GM20431 (cell line): Measurements from ENCODE around the gene CDK8.
"Not testable (repeated sequence)": the region's sequence is repeated elsewhere in the genome, so short reads cannot be mapped to it uniquely, and the experiment has no call there.

Experiments
- in situ Hi-C: fragments of 300-500 bp; cut with MseI, MboI; formaldehyde crosslinking; loops from one replicate; pipeline ENCODE4 v1.15.0; 2020; ENCODE audit warnings: low sequenced_read_pairs; ENCODE audit not compliant: unreplicated experiment

The CDK8 gene

GRCh38 chr13:26310003-26310402, 56.1 kb downstream of the CDK8 start:
- in situ Hi-C loops: no loop called here

DNA sequence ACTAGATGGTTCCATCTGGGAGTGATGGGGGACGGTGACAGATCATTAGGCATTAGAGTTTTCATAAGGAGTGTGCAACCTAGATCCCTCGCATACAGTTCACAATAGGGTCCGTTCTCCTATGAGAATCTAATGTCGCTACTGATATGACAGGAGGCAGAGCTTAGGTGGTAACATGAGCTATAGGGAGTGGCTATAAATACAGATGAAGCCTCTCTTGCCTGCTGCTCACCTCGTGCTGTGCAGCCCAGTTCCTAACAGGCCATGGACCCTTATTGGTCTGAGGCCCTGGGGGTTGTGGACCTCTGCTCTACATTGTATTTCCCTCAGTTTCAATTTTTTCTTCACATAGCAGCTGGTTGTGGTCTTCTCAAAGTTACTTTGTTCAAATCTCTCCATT, 56.5 kb downstream of the CDK8 start:
- in situ Hi-C loops: no loop called here

DNA sequence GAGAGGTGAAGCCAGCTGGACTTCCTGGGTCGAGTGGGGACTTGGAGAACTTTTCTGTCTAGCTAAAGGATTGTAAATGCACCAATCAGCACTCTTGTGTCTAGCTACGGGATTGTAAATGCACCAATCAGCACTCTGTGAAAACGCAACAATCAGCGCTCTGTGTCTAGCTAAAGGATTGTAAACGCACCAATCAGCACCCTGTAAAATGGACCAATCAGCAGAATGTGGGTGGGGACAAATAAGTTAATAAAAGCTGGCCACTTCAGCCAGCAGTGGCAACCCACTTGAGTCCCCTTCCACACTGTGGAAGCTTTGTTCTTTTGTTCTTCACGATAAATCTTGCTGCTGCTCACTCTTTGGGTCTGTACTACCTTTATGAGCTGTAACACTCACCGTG, 58.1 kb downstream of the CDK8 start:
- in situ Hi-C loops: not testable (repeated sequence)

- in situ Hi-C loops: not testable (repeated sequence)
Observed at GRCh38 chr13:26316095-26316494, 62.2 kb downstream of the CDK8 start.

- in situ Hi-C loops: no loop called here
Observed at GRCh38 chr13:26320766-26321165, 66.8 kb downstream of the CDK8 start.

GRCh38 chr13:26323127-26323526, 69.2 kb downstream of the CDK8 start:
- in situ Hi-C loops: no loop called here

- in situ Hi-C loops: no loop called here
Observed at GRCh38 chr13:26323764-26324163, 69.8 kb downstream of the CDK8 start.

GRCh38 chr13:26324294-26324693, 70.4 kb downstream of the CDK8 start:
- in situ Hi-C loops: no loop called here

DNA sequence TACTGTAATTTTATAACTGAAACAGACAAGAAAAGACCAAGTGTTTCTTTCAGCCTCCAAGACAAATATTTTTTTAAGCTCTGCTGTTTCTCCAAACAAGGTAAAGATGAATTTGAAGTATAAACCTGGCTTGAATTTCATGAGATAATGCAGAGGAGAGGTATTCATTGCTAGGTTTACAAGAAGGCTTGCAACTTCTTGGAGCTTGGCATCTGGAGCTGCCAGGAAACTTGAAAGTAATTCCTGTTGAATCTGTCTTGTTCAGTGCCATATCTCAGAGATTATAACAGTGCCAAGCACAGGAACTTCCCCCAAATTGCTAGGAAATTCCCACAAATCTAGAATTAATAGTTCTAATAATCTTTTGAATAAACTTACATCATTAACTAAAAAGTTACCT, 70.9 kb downstream of the CDK8 start:
- in situ Hi-C loops: no loop called here

DNA sequence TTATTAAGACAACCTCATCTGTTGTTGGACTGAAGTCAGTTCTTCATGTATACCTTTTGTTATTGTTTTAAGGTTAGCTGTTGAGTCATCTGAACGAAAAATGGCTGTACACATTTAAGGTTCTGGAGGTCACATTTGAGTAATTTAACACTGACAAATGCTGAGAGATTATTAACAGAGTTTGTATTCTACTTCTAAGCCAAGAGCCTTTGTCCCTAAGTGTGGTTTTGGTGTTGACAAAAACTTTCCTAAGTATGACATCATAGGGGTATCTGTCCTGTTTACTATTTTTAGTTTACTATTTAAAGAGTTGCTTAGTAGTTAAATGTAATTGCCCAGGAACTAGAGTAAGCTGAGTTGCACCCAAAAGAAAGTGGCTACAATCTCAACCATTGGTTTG, 71.9 kb downstream of the CDK8 start:
- in situ Hi-C loops: no loop called here

GRCh38 chr13:26326562-26326961, 72.6 kb downstream of the CDK8 start:
- in situ Hi-C loops: no loop called here

- in situ Hi-C loops: no loop called here
Observed at GRCh38 chr13:26327940-26328725, 74.2 kb downstream of the CDK8 start.

GRCh38 chr13:26335158-26335557, 81.2 kb downstream of the CDK8 start:
- in situ Hi-C loops: no loop called here

DNA sequence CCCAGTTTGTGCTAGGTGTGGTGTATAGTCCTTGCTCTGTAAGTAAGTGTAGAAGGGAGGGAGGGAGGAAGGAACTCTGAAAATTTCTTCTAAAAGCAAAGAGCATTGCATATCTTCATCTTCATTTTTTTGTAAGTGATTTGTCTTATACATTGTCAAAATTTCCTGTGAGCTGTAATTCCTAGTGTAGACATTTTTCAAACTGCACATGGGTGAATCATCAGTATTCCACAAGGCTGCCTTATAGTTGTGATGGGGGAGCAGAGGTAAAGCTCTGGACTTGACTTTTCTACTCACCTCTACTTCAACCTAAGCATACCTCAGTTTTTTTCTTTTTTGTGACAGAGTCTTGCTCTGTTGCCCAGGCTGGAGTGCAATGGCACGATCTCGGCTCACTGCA, 86.9 kb downstream of the CDK8 start:
- in situ Hi-C loops: no loop called here

DNA sequence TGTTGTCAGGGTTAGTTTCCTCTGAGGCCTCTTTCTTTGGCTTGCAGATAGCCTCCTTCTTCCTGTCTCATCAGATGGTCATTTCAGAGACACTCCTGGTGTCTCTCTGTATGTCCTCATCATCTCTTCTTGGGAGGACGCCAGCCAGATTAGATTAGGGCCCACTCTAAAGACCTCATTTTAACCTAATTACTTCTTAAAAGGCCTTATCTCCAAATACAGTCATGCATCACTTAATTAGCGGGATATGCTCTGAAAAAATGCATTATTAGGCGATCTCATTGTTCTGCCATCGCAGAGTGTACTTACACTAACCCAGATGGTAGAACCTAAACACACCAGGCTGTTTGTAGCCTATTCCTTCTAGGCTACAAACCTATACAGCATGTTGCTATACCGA, 89.0 kb downstream of the CDK8 start:
- in situ Hi-C loops: no loop called here

DNA sequence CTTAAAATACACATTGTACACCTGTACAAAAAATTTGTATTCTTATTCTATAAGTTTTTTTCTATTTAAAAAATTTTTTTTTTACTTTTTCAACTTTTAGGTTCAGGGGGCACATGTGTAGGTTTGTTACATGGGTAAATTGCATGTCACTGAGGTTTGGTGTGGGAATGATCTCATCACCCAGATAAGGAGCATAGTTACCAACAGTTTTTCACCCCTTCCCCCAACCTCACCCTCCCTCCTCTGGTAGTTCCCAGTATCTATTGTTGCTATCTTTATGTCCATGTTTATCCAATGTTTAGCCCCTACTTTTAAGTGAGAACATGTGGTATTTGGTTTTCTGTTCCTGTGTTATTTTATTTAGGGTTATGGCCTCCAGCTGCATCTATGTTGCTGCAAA, 89.9 kb downstream of the CDK8 start:
- in situ Hi-C loops: no loop called here

GRCh38 chr13:26344980-26345379, 91.1 kb downstream of the CDK8 start:
- in situ Hi-C loops: no loop called here

GRCh38 chr13:26348966-26349365, 95.0 kb downstream of the CDK8 start:
- in situ Hi-C loops: no loop called here

- in situ Hi-C loops: no loop called here
Observed at GRCh38 chr13:26362261-26362660, 108.3 kb downstream of the CDK8 start.

GRCh38 chr13:26370553-26370952, 116.6 kb downstream of the CDK8 start:
- in situ Hi-C loops: no loop called here

DNA sequence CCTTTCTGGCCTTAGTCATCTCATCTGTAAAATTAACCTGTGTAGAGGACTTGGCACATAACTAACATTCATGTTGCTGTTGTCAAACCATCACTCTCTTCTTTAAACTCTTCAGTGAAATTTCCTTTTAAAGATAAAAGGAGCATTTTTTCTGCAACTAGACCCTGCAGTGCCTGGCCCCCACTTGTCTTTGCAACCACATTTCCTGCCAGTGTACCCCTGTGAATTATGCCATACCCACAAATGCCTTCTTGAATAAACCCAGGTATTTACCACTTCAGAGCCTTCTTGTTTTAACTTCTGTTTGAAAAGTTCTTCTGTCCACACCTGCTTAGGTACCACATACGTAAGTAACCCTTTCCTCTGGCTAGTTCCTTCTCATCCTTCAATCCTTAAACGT, 118.8 kb downstream of the CDK8 start:
- in situ Hi-C loops: no loop called here

DNA sequence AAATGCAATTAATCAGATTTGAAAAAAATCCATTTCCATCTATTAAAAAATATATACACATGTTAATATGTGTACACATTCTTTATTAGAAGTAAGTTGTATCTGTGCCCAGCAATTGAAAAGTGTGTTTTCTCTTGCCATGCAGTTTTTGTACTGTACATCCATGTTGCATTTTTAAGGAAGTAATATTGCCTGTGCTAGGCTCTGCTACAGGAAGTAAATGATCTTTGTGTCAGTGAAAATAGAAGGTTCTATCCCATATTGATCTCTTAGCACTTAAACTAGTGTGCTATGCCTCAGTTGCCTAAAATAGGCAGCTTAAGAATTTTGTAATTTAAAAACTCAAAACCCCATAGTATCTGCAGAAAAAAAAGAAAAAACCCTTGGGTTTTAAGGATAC, 122.5 kb downstream of the CDK8 start:
- in situ Hi-C loops: no loop called here
